ENCODE measurements around the gene PLEK2. TPM values are rescaled to one million over a fixed set of nuclear protein-coding genes. Genes with fewer than 3 reads are reported as not detected.

The PLEK2 gene
- total and polyA plus RNA-seq, 2 donors (not counting 3 experiments of a cell fraction or from before 2014, with no cell fraction given) = 1.4 to 3.8 TPM

DNA sequence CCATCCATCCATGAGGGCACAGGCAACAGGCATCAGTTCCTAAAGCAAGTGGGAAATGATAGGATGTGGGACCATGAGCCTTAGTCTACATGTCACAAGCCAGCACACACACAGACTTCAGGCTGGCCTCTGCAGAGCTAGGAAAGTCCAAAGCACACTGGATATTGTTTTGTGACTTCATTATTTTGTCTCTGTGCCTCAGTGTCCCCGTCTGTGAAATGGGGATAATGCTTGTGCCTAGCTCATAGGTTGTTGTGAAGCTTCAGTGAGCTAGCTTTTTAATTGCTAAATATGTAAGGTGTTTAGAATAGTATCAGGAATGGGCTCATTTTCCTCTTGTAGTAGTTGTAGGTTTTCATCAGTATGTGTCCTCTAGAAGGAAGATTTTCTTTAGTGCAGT, 27.0 kb upstream of the PLEK2 start:
- Histone ChIP-seq H3K27me3 (ENCODE audit: control insufficient read depth in 2 of 2, insufficient read depth in 2 of 2, low read length in 2 of 2) (peaks cover 6 to 7% of the 10 kb centered on the region in 2 experiments), H3K36me3 (ENCODE audit: control insufficient read depth in 2 of 2, extremely low read depth in 1 of 2, insufficient read depth in 2 of 2, low read length in 2 of 2) (no peaks in the 10 kb centered on the region), H3K79me2 (ENCODE audit: control insufficient read depth, insufficient read depth, low read length) (no peaks in the 10 kb centered on the region), H3K4me3 (replicated peaks in 1 of 3; ENCODE audit: insufficient read depth in 1 of 3, low read depth in 1 of 3, low read length in 3 of 3) (no peak overlapping the region), H3K9me3 (replicated peaks; ENCODE audit: control insufficient read depth, insufficient read depth, low read length) (no peaks in the 10 kb centered on the region), H3K9me1 (replicated peaks; ENCODE audit: control insufficient read depth, extremely low read depth, insufficient read depth, low read length) (no peaks in the 10 kb centered on the region), H3K4me1 (ENCODE audit: control insufficient read depth, extremely low read depth, insufficient read depth, low read length) (peaks cover 2% of the 10 kb centered on the region), H2AFZ (ENCODE audit: low read depth, low read length) (no peak overlapping the region), H3K9ac (replicated peaks; ENCODE audit: extremely low read depth, insufficient read depth, low read length) (no peak overlapping the region), H3K4me2 (ENCODE audit: insufficient read depth, low read length) (no peak overlapping the region), H4K20me1 (replicated peaks; ENCODE audit: control insufficient read depth, extremely low read depth, insufficient read depth, low read length) (no peaks in the 10 kb centered on the region), H3K27ac (ENCODE audit: insufficient read depth, low read depth, low read length) (no peak overlapping the region)
- no TSS peak for BruUV-seq (replicated peaks)
- dilution Hi-C loops (cut with MboI; ENCODE audit: extremely low pct_ligation_motif_present, low sequenced_read_pairs) = no loop called here
- TF ChIP-seq, protein P1, sequence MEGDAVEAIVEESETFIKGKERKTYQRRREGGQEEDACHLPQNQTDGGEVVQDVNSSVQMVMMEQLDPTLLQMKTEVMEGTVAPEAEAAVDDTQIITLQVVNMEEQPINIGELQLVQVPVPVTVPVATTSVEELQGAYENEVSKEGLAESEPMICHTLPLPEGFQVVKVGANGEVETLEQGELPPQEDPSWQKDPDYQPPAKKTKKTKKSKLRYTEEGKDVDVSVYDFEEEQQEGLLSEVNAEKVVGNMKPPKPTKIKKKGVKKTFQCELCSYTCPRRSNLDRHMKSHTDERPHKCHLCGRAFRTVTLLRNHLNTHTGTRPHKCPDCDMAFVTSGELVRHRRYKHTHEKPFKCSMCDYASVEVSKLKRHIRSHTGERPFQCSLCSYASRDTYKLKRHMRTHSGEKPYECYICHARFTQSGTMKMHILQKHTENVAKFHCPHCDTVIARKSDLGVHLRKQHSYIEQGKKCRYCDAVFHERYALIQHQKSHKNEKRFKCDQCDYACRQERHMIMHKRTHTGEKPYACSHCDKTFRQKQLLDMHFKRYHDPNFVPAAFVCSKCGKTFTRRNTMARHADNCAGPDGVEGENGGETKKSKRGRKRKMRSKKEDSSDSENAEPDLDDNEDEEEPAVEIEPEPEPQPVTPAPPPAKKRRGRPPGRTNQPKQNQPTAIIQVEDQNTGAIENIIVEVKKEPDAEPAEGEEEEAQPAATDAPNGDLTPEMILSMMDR (IDR thresholded peaks at IDR 0.05; ENCODE audit: extremely low read depth in 1 of 2, insufficient read depth in 1 of 2, low read depth in 1 of 2, low read length in 2 of 2) = no peak
- no peak for TF ChIP-seq POLR2A (IDR thresholded peaks at IDR 0.05; ENCODE audit: low read depth, low read length)
- TF ChIP-seq GATA2 (IDR thresholded peaks at IDR 0.05; ENCODE audit: insufficient read depth, insufficient read length, low read depth, low read length) = no peak
- TF ChIP-seq FOS (IDR thresholded peaks at IDR 0.05; ENCODE audit: borderline replicate concordance, insufficient read depth, low read length) = no peak
- TF ChIP-seq, protein P2, sequence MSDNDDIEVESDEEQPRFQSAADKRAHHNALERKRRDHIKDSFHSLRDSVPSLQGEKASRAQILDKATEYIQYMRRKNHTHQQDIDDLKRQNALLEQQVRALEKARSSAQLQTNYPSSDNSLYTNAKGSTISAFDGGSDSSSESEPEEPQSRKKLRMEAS (IDR thresholded peaks at IDR 0.05; ENCODE audit: insufficient read depth, insufficient read length) = no peak
- TF ChIP-seq MYC (IDR thresholded peaks at IDR 0.05; ENCODE audit: low read depth, low read length) = no peak
- no peak for TF ChIP-seq POLR2AphosphoS5 (IDR thresholded peaks at IDR 0.05; ENCODE audit: insufficient read depth, low read depth, low read length)
- TF ChIP-seq EZH2 (IDR thresholded peaks at IDR 0.05; ENCODE audit: borderline replicate concordance, low read depth, low read length, severe bottlenecking) = no peak
- no peak for TF ChIP-seq JUN (IDR thresholded peaks at IDR 0.05; ENCODE audit: borderline replicate concordance, insufficient read depth, insufficient read length, low read depth)
- DNase-seq (ENCODE audit: low read depth, low spot score) = no peak
- ChIA-PET CTCF (interaction anchor here (5.6 kb wide), 1 partner anchor 11 kb away, joined by 34 read pairs; no protein-coding TSS in a partner anchor), POLR2A (no interaction called here)
- no peak for FAIRE-seq
- intact Hi-C loops (cut with micrococcal nuclease) = no loop called here
